ENCODE data around the gene MXRA5.
"Not testable (repeated sequence)": the region's sequence is repeated elsewhere in the genome, so short reads cannot be mapped to it uniquely, and the experiment has no call there.

Gene MXRA5

DNA sequence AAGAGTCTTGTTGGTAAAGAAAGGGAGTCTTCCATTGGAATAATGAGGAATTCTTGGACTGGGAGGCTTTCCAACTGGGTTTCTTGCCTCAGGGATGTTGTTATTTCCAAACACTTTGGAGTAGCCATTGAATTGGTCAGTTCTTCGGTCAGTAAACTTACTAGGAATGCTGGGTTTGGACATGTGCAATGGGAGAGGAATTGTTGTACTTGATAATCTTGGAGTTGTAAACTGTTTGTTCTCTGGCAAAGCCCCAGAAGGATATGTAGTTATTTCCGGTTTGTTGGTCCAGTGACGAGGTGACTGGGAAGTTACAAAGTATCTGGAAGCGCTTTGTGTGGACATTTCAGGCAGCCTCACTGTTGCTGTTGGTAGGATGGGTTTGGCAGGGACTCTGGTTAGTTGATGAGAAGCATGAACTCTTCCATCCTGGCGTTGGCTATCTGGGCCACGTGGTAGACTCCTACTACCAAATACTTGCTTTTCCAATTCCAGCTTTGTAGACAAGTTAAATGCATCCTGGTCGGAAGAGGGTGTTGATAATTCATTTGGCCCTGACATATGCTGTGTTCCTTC, 25.9 kb downstream of the MXRA5 start:
- no peak for DNase-seq

DNA sequence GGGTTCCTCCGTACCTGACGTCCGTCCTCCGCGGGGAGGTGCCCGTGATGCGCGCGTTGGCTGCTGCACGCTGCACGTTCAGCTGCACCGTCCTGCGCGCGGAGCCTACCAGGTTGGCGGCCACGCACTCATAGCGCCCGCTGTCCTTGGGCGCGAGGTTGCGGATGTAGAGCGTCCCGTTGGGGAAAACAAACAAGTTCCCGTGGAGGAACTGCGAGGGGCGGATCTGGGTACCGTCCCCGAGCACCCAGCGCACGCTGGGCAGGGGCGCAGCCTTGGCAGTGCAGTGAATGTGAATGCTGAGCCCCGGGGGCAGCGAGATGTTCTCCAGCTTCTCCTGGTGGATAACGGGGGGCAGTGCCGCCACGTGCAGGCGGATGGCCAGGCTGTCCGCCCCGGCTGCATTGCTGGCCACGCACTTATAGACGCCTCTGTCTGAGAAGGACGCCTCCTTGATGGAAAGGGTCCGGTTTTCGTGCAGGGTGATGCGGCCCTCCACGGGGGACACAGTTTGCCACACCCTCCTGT, 29.2 kb downstream of the MXRA5 start:
- no peak for DNase-seq

DNA sequence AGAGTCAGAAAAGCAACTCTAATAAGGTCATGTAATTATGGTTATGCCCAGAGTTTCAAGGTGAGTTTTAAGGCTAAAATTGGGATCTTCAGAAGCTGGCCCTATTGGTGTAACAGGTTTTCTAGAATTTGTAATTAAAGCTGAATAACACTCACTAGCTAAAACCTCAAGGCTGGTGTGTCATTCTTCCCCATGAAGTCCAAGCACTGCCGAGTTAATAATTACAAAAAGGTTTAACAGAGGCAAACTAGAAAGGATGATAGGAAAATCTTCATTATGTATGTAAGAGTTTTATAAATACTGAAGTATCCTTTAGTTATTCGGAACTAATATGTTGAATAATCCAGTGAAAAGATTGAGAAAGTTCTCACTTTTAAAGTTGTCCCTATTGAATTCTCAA, 34.3 kb downstream of the MXRA5 start:
- DNase-seq = no peak

DNA sequence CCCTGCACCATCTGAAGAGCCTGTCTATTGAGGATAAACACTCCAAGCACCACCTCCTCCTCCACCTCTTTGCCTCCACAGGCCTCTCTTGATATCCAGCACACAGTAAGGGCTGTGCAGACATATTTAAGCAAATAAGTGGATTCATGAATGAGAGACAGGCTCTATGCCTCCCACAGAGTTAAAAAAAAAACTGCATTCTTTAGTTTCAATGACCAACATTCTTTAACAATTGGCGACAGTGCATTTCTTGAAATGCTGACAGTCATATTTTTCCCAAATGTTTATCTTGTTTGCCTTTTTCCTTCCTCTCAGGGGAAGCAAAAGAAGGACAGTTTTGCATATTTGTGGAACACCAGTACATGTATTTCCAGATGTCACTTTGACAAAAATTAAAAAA, 38.6 kb downstream of the MXRA5 start:
- no peak for DNase-seq

DNA sequence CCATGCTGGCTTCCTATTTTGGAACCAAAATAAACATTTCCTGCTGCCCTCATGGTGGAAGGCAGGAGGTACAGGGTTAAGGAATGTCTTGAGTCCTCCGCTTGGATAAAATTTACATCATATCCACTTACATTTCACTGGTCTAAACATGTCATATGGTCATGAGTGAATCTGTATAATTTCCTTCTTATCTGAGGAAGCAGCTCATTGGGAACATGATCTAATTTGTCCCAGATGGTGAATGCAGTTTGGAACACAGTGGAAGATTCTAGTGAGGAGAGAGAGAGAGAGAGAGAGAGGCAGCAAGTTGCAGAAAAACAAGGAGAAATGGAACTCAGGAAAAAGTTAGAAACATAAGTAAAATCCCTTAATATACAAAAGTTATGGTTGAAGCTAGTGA, 46.8 kb downstream of the MXRA5 start:
- DNase-seq = no peak

DNA sequence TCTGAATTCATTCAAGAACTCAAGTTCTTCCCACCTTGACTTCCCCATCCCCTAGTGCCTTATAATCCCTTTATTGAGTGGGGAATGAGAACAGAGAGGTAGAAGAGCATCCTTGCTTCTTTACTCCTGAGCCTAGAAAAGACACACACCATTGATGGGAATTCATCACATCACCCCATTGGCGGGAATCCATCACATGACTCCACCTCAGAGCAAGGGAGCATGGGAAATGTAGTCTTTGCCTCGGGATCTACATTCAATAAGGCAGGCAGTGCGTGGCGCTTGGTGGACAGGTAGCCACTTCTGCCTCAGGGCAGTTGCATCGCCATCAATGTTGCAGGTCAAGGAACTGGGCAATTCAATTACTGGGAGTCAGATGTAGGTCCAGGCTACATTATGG, 50.7 kb downstream of the MXRA5 start:
- DNase-seq = no peak

DNA sequence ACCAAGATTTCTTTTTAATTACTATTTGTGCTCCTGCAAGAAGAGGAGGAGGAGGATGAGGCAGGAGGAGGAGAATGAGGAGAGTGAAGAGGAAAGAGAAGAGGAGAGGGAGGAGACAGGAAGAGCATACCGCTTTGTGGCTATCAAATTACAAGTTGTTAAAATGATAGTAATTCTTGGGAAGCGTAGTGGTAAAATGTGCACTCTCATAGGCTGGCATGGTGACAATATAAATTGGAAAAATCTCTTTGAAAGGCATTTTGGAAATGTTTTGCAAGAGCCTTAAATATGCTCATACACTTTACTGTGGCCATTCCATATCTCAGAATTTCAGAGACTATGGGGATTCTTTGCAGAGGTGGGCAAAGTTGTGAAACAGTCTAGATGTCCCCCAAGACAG, 53.2 kb downstream of the MXRA5 start:
- no peak for DNase-seq

DNA sequence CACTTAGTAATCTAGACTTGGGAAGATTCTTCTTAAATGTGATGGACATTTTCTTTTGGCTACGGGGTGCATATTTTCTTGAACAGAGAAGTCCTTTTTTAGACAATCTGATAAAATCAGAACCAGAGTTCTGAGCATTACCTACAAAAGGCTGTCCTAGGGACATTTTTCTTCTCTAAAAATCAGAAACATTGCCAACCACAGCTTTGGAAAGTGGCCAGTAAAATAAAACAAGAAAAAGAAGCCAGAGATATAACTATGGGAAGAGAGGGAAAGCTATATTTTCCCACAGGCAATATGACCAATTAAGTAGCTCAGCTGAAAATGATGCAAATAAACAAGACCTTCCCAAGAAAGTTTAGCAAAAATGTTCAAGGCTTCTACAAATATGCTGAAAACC, 55.9 kb downstream of the MXRA5 start:
- no peak for DNase-seq

DNA sequence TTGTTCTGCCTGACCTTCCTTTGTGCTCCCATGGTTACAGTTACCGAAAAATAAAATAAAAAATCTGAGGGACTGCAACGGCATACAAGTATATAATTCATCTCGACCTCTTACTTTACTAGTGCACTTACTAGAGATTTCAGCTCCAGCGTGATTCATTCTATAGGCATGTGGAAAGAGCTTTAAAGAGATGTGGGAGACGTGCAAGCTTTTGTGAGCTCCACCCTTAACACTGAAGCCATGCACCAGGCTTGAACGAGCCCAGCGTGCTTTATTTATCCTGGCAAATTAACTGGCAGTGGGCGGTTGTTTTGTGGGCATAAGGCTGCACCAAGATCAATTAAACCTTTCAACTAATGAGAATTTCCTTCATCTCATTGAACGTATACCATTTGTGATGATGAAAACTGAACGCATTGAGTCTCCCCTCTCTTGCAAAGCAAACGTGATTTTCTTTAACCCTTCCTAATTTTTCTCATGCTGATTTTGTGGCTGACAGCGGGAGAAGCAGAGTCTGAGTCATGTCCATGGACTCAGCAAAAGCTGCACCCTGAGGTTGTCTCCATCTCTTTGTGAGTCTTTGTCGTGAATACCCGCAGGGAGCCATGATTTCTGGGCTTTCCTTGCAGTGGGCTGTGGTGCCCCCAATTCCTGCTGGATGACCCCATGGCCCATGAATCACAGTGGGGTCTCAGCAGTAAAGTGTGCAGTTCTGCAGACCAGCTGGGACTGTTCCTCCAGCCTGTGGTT, 60.1 kb downstream of the MXRA5 start:
- no peak for DNase-seq

DNA sequence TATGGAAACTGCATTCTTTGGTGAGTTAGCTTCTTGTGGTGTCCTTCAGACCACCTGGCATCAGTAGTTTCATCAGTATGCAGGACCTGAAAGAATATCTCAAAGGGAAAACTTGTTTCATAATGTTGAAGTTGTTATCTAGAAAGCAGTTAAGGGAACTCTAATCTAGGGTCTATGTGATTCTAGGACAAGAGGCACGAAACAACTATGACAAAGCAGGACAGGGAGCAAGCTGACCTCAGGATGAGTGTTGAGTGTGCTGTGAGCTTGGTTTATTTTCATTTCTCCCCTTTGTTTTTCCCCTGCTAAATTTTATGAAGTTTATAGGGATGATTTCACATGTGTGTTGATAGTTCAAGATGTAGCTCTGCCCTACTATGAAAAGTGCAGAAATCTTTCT, 65.7 kb downstream of the MXRA5 start:
- no peak for DNase-seq

DNA sequence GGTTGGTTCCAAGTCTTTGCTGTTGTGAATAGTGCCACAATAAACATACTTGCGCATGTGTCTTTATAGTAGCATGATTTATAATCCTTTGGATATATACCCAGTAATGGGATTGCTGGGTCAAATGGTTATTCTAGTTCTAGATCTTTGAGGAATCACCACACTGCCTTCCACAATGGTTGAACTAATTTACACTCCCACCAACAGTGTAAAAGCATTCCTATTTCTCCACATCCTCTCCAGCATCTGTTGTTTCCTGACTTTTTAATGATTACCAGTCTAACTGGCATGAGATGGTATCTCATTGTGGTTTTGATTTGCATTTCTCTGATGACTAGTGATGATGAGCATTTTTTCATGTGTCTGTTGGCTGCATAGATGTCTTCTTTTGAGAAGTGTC, 72.8 kb downstream of the MXRA5 start:
- DNase-seq = not testable (repeated sequence)

DNA sequence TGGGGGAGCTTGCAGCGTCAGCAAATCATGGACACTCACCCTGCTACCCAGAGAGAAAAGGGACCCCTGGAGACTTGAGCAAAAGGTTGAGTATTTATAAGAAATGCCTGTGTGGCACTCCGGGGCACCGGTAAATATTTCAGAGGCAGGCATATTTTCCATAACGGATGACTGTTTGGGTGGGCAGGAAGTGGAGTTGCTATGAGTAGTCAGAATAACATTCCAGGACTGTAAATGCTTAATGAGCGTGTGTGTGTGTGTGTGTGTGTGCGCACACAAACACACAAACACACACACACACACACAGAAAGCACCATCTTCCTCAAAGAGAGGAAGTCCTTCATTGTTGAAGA, 74.6 kb downstream of the MXRA5 start:
- no peak for DNase-seq

DNA sequence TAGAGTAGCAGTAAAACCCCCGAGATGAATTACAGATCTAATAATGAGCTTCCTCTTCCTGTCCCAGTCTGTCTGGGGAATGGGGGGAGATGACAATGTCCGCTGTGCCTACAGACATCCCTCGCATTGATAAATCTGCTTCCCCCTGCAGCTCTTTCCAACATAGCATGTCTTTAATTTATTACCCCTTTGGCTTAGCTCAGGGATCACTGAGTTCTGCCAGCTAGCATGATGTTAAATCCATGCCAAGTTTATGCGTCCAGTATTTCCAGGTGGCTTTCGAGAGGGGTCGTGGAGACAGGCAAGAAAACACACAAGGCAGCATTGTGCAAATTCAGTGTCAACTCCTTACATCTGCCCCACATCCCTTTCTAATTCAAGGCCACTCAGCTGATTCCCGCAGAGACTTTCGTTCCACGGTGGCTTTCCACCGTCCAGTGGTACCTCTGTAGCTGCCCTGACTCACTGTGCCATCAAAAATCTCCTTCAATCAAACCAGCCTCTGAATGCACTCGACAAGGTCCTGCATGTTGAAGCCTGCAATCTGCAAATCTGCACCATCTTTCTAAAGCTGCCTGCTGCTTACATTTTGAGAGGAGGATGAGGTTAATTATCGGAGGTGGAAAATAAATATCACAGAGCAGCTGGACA, 75.1 kb downstream of the MXRA5 start:
- no peak for DNase-seq

DNA sequence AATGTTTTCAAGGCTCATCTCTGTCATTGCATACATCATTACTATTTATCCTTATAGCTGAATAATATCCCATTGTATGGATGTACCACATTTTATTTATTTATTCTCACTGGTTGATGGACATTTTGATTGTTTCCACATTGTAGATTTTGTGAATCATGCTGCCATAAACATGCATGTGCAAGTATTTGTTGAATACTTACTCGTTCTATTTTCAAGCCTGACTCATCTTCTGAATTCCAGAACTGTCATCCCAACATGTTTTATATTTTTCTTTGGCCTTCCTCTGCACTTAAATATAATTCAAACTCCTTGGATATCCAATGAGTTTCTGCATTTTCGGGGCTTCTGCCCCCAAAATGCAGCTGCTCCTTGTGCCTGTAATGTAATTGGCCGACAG, 77.6 kb downstream of the MXRA5 start:
- DNase-seq = no peak

DNA sequence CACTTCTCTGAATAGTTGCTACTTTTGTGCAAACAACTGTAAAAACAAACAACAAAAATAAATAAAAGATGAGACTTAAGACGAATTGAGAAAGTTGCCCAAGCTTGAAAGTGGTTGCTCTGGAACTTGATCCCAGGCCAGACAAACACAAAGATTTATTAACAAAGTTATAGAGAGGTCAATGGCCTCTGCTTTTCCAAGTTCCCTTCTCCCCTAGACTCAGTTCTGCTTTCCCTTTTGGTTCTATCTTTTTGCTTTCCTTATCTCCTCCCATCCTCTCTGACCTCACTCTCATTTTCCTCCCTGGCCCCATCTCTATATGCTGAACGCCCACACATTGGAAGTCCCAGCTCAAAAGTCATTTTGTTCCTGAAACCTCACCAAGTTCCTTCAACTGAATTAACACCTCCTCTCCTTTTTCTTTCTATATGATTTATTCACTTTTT, 82.7 kb downstream of the MXRA5 start:
- no peak for DNase-seq

DNA sequence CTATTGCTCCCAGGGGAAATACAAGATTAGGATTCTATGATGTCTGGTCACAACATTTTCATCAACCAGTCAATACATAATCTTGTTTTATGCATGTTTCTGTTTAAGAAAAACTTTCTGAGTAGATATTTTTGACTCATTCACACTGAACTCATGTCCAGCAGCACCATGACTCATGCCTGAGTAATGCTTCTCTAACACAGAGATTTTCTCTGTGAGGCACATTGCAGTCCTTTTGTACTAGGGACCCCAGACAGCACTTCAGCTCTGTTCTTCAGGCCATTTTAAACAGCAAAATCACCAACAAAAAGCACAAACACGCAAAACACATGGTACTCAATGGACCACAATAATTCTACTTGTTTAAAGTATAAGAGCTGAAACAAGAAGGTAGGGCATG, 83.6 kb downstream of the MXRA5 start:
- no peak for DNase-seq

Measured in stimulated activated CD4-positive, alpha-beta T cell treated with anti-CD3 and anti-CD28 coated beads, Interleukin-4, amount 100 ng/mL, for 1 hour (primary cell).